ENCODE results near the gene RBM46. TPM values are rescaled to one million over a fixed set of nuclear protein-coding genes. Genes with fewer than 3 reads are reported as not detected.

Gene RBM46
- total RNA-seq, 1 experiment from 2014 or later = 4.6 TPM

- no peaks in the 10 kb centered on the region for H3K9me3 Mint-ChIP-seq
- H3K36me3 Mint-ChIP-seq = peaks cover 12% of the 10 kb centered on the region
- TF ChIP-seq HMGXB4 (CRISPR knock-in tag; IDR thresholded peaks at IDR 0.05) (no peak), SP1 (CRISPR knock-in tag; conservative IDR thresholded peaks at IDR 0.05) (no peak), AR (CRISPR knock-in tag; IDR thresholded peaks at IDR 0.05) (no peak), EMX1 (CRISPR knock-in tag; IDR thresholded peaks at IDR 0.05) (no peak), ZNF121 (CRISPR knock-in tag; IDR thresholded peaks at IDR 0.05) (no peak), ETV6 (CRISPR knock-in tag; IDR thresholded peaks at IDR 0.05) (no peak), NFE2L1 (CRISPR knock-in tag; IDR thresholded peaks at IDR 0.05) (no peak), CREB1 (CRISPR knock-in tag; IDR thresholded peaks at IDR 0.05) (no peak), ZNF232 (CRISPR knock-in tag; IDR thresholded peaks at IDR 0.05) (no peak)
- no peak overlapping the region for H3K27ac Mint-ChIP-seq
- no peaks in the 10 kb centered on the region for H3K27me3 Mint-ChIP-seq (ENCODE audit: low read depth)
- ATAC-seq = no peak
- POLR2A ChIA-PET = no interaction called here
- no peaks in the 10 kb centered on the region for H3K4me1 Mint-ChIP-seq
- DNase-seq (ENCODE audit: low spot score) = no peak
- H3K4me3 Mint-ChIP-seq = no peak overlapping the region
- CTCF ChIA-PET = no interaction called here
Measured at GRCh38 chr4:154757713-154758112, 23.4 kb upstream of the RBM46 start.

GRCh38 chr4:154760895-154761294, 20.2 kb upstream of the RBM46 start:
- TF ChIP-seq PRDM15 (CRISPR knock-in tag; IDR thresholded peaks at IDR 0.05) = no peak
- TF ChIP-seq ZNF263 (CRISPR knock-in tag; IDR thresholded peaks at IDR 0.05; ENCODE audit: low read depth) = no peak
- TF ChIP-seq EMX1 (CRISPR knock-in tag; IDR thresholded peaks at IDR 0.05) = no peak
- no peak for TF ChIP-seq NR2C2 (CRISPR knock-in tag; IDR thresholded peaks at IDR 0.05)
- no peak for TF ChIP-seq ZNF671 (CRISPR knock-in tag; IDR thresholded peaks at IDR 0.05)
- TF ChIP-seq RELA (CRISPR knock-in tag; IDR thresholded peaks at IDR 0.05; ENCODE audit: borderline replicate concordance) = no peak
- no peak for TF ChIP-seq IRF1 (CRISPR knock-in tag; IDR thresholded peaks at IDR 0.05)
- TF ChIP-seq CREM (CRISPR knock-in tag; IDR thresholded peaks at IDR 0.05) = no peak
- no peak for TF ChIP-seq SP1 (CRISPR knock-in tag; conservative IDR thresholded peaks at IDR 0.05)
- TF ChIP-seq TEAD4 (CRISPR knock-in tag; IDR thresholded peaks at IDR 0.05) = no peak
- TF ChIP-seq E2F1 (CRISPR knock-in tag; IDR thresholded peaks at IDR 0.05) = no peak
- TF ChIP-seq, protein P1, sequence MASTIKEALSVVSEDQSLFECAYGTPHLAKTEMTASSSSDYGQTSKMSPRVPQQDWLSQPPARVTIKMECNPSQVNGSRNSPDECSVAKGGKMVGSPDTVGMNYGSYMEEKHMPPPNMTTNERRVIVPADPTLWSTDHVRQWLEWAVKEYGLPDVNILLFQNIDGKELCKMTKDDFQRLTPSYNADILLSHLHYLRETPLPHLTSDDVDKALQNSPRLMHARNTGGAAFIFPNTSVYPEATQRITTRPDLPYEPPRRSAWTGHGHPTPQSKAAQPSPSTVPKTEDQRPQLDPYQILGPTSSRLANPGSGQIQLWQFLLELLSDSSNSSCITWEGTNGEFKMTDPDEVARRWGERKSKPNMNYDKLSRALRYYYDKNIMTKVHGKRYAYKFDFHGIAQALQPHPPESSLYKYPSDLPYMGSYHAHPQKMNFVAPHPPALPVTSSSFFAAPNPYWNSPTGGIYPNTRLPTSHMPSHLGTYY (CRISPR knock-in tag; IDR thresholded peaks at IDR 0.05) = no peak
- no peak for TF ChIP-seq KAT7 (CRISPR knock-in tag; IDR thresholded peaks at IDR 0.05; ENCODE audit: borderline replicate concordance)
- TF ChIP-seq SOX15 (CRISPR knock-in tag; IDR thresholded peaks at IDR 0.05) = no peak
- no peaks in the 10 kb centered on the region for H3K36me3 Mint-ChIP-seq

More at GRCh38 chr4:154760895-154761294, 20.2 kb upstream of the RBM46 start:
- H3K27me3 Mint-ChIP-seq (ENCODE audit: low read depth) = no peaks in the 10 kb centered on the region
- POLR2A ChIA-PET = no interaction called here
- no peak overlapping the region for H3K27ac Mint-ChIP-seq
- ATAC-seq (no peak), DNase-seq (ENCODE audit: low spot score) (no peak)
- no peaks in the 10 kb centered on the region for H3K4me1 Mint-ChIP-seq
- H3K9me3 Mint-ChIP-seq = no peaks in the 10 kb centered on the region
- H3K4me3 Mint-ChIP-seq = no peak overlapping the region
- CTCF ChIA-PET = no interaction called here
